Liver (tissue), 9 donors: Measurements from ENCODE around the gene VAC14. TPM values are rescaled to one million over a fixed set of nuclear protein-coding genes. Genes with fewer than 3 reads are reported as not detected.

Source experiments
- DNase-seq: peaks from one replicate; pipeline ENCODE4 v3.0.0-alpha.2; 2017; ENCODE audit warnings: low spot score
- H3K27ac ChIP-seq, 2 donors: one replicate each; pipeline ENCODE4 v1.7.0; 2013; ENCODE audit warnings: inconsistent platforms in 2 of 2, low read length in 2 of 2, control low read depth in 1 of 2, low read depth in 1 of 2, mild to moderate bottlenecking in 1 of 2
- H3K27me3 ChIP-seq, 4 donors: one replicate each; pipeline versions ENCODE4 v1.6.1 to v1.7.0; 2013; ENCODE audit warnings: low read length in 3 of 4, inconsistent platforms in 1 of 4, mild to moderate bottlenecking in 1 of 4, moderate library complexity in 1 of 4; ENCODE audit not compliant: control insufficient read depth in 4 of 4, insufficient read depth in 4 of 4
- H3K36me3 ChIP-seq, 4 donors: one replicate each; pipeline versions ENCODE4 v1.6.1 to v1.7.0; 2013; ENCODE audit warnings: low read length in 3 of 4, mild to moderate bottlenecking in 3 of 4, low read depth in 1 of 4, moderate library complexity in 1 of 4; ENCODE audit not compliant: control insufficient read depth in 4 of 4, insufficient read depth in 3 of 4
- H3K4me1 ChIP-seq, 4 donors: one replicate each; pipeline versions ENCODE4 v1.6.1 to v1.7.0; 2013; ENCODE audit warnings: low read length in 3 of 4, mild to moderate bottlenecking in 3 of 4, moderate library complexity in 1 of 4; ENCODE audit not compliant: control insufficient read depth in 4 of 4, insufficient read depth in 4 of 4
- H3K4me3 ChIP-seq, 3 donors: one replicate each; pipeline versions ENCODE4 v1.6.1 to v1.7.0; 2013; ENCODE audit warnings: low read length in 3 of 3, control low read depth in 1 of 3, low read depth in 1 of 3, mild to moderate bottlenecking in 1 of 3
- H3K9ac ChIP-seq, 2 donors: one replicate each; pipeline ENCODE4 v1.7.0; 2013; ENCODE audit warnings: low read length in 2 of 2, mild to moderate bottlenecking in 2 of 2, moderate library complexity in 2 of 2, control low read depth in 1 of 2, low read depth in 1 of 2
- H3K9me3 ChIP-seq, 4 donors: one replicate each; pipeline versions ENCODE4 v1.6.1 to v1.7.0; 2013; ENCODE audit warnings: low read length in 3 of 4; ENCODE audit not compliant: control insufficient read depth in 4 of 4
- EGR1 ChIP-seq, 2 donors: IDR thresholded peaks; 2 replicates each; pipeline ENCODE4 v1.6.1; 2016 to 2018; ENCODE audit warnings: antibody characterized with exemption in 2 of 2, low read depth in 2 of 2
- GABPA ChIP-seq, 2 donors: IDR thresholded peaks in 1 of 2; conservative IDR thresholded peaks in 1 of 2; 2 replicates each; pipeline ENCODE4 v1.6.1; 2016; ENCODE audit warnings: antibody characterized with exemption in 2 of 2, mild to moderate bottlenecking in 1 of 2, moderate library complexity in 1 of 2
- HNF4A ChIP-seq, 2 donors: conservative IDR thresholded peaks; 2 replicates each; pipeline ENCODE4 v1.6.1; 2016; ENCODE audit warnings: antibody characterized with exemption in 2 of 2, mild to moderate bottlenecking in 2 of 2
- HNF4G ChIP-seq: IDR thresholded peaks from 2 replicates; pipeline ENCODE4 v1.6.1; 2016; ENCODE audit warnings: antibody characterized with exemption
- JUND ChIP-seq, 2 donors: IDR thresholded peaks; 2 replicates each; pipeline ENCODE4 v1.6.1; 2016; ENCODE audit warnings: antibody characterized with exemption in 2 of 2
- NR2F2 ChIP-seq: IDR thresholded peaks from 2 replicates; pipeline ENCODE4 v1.6.1; 2016; ENCODE audit warnings: antibody characterized with exemption
- RAD21 ChIP-seq, 2 donors: IDR thresholded peaks; 2 replicates each; pipeline ENCODE4 v1.6.1; 2016; ENCODE audit warnings: antibody characterized with exemption in 2 of 2, mild to moderate bottlenecking in 2 of 2
- RXRA ChIP-seq, 2 donors: IDR thresholded peaks; 2 replicates each; pipeline ENCODE4 v1.6.1; 2017 to 2018; ENCODE audit warnings: antibody characterized with exemption in 2 of 2, mild to moderate bottlenecking in 1 of 2
- SP1 ChIP-seq: IDR thresholded peaks from 2 replicates; pipeline ENCODE4 v1.6.1; 2018; ENCODE audit warnings: antibody characterized with exemption, mild to moderate bottlenecking
- TAF1 ChIP-seq: conservative IDR thresholded peaks from 2 replicates; pipeline ENCODE4 v1.6.1; 2016; ENCODE audit warnings: antibody characterized with exemption, mild to moderate bottlenecking
- YY1 ChIP-seq: IDR thresholded peaks from 2 replicates; pipeline ENCODE4 v1.6.1; 2016; ENCODE audit warnings: antibody characterized with exemption, mild to moderate bottlenecking
- WGBS: extraction: QIAGEN DNeasy Blood & Tissue Kit; methylation state at CpG from one replicate; pipeline ENCODE4 v1.1.7; 2013; 5-methylcytosine and 5-hydroxymethylcytosine counted together
- polyA plus RNA-seq, 2 donors: library from polyadenylated mRNA; stranded (reverse) in 1 of 2; unstranded in 1 of 2; fragments of 200-250 nt in 1 of 2; fragments of >200 nt in 1 of 2; fragmentation: Nextera tagmentation in 1 of 2; extraction: Ambion mirVana in 1 of 2; gene quantifications; one replicate each; pipeline versions ENCODE4 v1.2.1 to v1.2.3, GENCODE V29; 2013 to 2015
- total RNA-seq, 2 donors: library from RNA; depleted of rRNA; stranded (reverse); fragments of >200 nt; gene quantifications; one replicate each; pipeline ENCODE4 v1.2.3, GENCODE V29; 2014
- TF ChIP-seq, protein P1 (sequence below): IDR thresholded peaks from 2 replicates; pipeline ENCODE4 v1.6.1; 2016; ENCODE audit warnings: antibody characterized with exemption
- TF ChIP-seq, protein P2 (sequence below): fragments of 150-350 bp; IDR thresholded peaks from 2 replicates; pipeline ENCODE4 v1.5.1; 2017; ENCODE audit warnings: improper control_type of control experiment, low read depth, low read length; ENCODE audit not compliant: missing input control
- TF ChIP-seq, protein P3 (sequence below): IDR thresholded peaks from 2 replicates; pipeline ENCODE4 v1.6.1; 2016; ENCODE audit warnings: antibody characterized with exemption
- TF ChIP-seq, protein P4 (sequence below): IDR thresholded peaks from 2 replicates; pipeline ENCODE4 v1.6.1; 2016; ENCODE audit warnings: antibody characterized with exemption
- TF ChIP-seq, protein P5 (sequence below): IDR thresholded peaks from 2 replicates; pipeline ENCODE4 v1.6.1; 2016; ENCODE audit warnings: antibody characterized with exemption, mild to moderate bottlenecking
- donor health status: healthy.
- donor health status: healthy.
- donor health status: healthy.
- donor health status: healthy.
- donor health status: healthy.

Gene VAC14
- total and polyA plus RNA-seq, 4 donors, result 16.7 to 29.8 (median 20.5) TPM

DNA sequence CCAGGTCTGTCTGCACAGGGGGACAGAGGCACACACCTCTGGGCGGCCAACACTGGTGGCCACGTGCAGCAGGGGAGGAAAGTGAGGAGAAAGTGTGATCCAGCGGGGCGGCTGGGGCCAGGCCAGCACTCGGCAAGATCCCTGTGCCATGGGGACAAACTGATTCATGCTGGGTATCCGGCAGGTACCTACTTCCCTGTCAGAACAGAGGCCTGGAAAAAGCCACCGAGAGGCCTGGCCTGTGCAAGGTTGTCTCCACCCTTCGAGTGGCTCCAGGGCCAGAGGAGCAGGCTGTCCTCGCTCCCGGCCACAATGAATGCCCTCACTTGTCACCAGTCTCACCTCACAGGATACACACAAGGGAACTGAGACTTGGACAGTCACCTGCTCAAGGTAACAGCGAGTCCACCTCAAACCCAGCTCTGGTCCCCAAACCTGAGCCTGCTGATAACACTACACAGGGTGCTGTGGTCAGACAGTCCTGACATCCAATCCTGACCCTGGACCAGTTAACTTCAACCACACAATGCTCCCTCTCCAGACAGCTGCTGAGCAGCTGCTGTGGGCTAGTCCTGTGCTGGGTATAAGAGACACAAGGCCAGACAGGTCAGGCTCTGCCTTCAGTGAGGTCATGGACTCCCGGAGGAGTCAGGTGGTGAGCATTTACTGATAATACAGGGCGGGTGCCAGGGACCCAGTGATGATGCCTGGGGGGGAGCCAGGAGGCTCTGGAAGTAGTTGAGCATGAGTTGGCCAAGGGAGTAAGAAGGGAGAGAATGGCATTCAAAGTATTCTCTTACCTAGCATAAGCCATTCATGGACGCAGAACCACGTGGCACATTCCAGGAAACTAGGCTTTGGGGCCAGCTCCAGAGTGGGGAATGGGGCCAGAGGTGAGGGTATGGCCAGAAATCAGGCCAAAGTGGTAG, 53.0 kb downstream of the VAC14 start:
- DNase-seq, result no peak

DNA sequence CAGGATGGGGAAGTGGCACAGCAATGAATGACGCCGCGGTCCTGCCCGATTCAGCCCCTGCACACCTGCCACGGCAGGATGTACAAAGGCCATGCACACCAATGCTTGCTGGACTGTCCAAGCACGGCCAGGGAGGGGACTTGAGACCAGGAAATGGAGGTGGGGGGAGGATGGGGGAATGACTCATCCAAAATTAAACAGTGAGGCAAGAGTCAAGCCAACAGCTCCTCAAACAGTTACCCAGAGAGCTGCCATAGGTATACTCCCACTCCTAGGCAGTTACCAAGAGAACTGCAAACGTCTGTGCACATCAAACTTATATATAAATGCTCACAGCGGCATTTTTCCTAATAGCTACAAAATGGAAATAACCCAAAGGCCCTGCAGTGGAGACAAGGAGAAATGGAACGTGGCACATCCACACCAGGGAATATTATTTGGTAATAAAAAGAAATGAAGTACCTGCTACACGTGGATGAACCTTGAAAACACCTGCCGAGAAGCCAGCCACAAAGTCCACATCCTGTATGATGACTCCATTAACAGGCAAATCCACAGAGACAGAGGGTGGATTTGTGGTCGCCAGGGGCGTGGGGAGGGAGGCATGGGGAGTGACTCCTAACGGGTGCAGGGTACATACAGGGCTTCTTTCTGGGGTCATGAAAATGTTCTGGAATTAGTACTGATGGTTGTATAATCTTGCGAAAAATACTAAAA, 54.1 kb downstream of the VAC14 start:
- Histone ChIP-seq H3K4me3 (peak overlapping the region in 1 of 3 donors; percentile 27), H3K27me3 (no peaks in the 10 kb centered on the region), H3K27ac (peak overlapping the region; percentile 96 to 97), H3K36me3 (peaks cover 0 to 2% (median under 1%) of the 10 kb centered on the region in 4 donors), H3K4me1 (peaks cover 50 to 77% (median 65%) of the 10 kb centered on the region in 4 donors), H3K9ac (peak overlapping the region; percentile 48 to 63), H3K9me3 (no peaks in the 10 kb centered on the region)
- no peak for DNase-seq
- 25% methylated on average over 15 of the region's 15 CpGs for WGBS
- TF ChIP-seq, protein P1, sequence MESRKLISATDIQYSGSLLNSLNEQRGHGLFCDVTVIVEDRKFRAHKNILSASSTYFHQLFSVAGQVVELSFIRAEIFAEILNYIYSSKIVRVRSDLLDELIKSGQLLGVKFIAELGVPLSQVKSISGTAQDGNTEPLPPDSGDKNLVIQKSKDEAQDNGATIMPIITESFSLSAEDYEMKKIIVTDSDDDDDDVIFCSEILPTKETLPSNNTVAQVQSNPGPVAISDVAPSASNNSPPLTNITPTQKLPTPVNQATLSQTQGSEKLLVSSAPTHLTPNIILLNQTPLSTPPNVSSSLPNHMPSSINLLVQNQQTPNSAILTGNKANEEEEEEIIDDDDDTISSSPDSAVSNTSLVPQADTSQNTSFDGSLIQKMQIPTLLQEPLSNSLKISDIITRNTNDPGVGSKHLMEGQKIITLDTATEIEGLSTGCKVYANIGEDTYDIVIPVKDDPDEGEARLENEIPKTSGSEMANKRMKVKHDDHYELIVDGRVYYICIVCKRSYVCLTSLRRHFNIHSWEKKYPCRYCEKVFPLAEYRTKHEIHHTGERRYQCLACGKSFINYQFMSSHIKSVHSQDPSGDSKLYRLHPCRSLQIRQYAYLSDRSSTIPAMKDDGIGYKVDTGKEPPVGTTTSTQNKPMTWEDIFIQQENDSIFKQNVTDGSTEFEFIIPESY, result peak; percentile 75
- TF ChIP-seq, protein P2, sequence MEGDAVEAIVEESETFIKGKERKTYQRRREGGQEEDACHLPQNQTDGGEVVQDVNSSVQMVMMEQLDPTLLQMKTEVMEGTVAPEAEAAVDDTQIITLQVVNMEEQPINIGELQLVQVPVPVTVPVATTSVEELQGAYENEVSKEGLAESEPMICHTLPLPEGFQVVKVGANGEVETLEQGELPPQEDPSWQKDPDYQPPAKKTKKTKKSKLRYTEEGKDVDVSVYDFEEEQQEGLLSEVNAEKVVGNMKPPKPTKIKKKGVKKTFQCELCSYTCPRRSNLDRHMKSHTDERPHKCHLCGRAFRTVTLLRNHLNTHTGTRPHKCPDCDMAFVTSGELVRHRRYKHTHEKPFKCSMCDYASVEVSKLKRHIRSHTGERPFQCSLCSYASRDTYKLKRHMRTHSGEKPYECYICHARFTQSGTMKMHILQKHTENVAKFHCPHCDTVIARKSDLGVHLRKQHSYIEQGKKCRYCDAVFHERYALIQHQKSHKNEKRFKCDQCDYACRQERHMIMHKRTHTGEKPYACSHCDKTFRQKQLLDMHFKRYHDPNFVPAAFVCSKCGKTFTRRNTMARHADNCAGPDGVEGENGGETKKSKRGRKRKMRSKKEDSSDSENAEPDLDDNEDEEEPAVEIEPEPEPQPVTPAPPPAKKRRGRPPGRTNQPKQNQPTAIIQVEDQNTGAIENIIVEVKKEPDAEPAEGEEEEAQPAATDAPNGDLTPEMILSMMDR, result no peak
- TF ChIP-seq YY1, result peak; percentile 77
- peak; percentile 56 for TF ChIP-seq NR2F2
- no peak for TF ChIP-seq RAD21 (IDR thresholded peaks at IDR 0.05)
- peak; percentile 68 for TF ChIP-seq HNF4G
- peak in 1 of 2 donors; percentile 49 for TF ChIP-seq GABPA (IDR thresholded peaks at IDR 0.05 in 1 of 2, conservative IDR thresholded peaks at IDR 0.05 in 1 of 2)
- TF ChIP-seq, protein P3, sequence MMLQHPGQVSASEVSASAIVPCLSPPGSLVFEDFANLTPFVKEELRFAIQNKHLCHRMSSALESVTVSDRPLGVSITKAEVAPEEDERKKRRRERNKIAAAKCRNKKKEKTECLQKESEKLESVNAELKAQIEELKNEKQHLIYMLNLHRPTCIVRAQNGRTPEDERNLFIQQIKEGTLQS, result peak; percentile 99

More for the DNA sequence above, 53.0 kb downstream of the VAC14 start:
- TF ChIP-seq JUND (IDR thresholded peaks at IDR 0.05) (peak in 1 of 2 donors; percentile 83), EGR1 (IDR thresholded peaks at IDR 0.05; ENCODE audit: low read depth in 2 of 2) (peak in 1 of 2 donors; percentile 59), GABPA (IDR thresholded peaks at IDR 0.05 in 1 of 2, conservative IDR thresholded peaks at IDR 0.05 in 1 of 2) (peak in 1 of 2 donors; percentile 25), SP1 (peak; percentile 51), RAD21 (IDR thresholded peaks at IDR 0.05) (no peak), RXRA (IDR thresholded peaks at IDR 0.05) (peak; percentile 75 to 91), TAF1 (no peak), HNF4A (conservative IDR thresholded peaks at IDR 0.05) (peak in 1 of 2 donors; percentile 60)
- TF ChIP-seq, protein P4, sequence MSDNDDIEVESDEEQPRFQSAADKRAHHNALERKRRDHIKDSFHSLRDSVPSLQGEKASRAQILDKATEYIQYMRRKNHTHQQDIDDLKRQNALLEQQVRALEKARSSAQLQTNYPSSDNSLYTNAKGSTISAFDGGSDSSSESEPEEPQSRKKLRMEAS, result peak; percentile 42
- TF ChIP-seq, protein P5, sequence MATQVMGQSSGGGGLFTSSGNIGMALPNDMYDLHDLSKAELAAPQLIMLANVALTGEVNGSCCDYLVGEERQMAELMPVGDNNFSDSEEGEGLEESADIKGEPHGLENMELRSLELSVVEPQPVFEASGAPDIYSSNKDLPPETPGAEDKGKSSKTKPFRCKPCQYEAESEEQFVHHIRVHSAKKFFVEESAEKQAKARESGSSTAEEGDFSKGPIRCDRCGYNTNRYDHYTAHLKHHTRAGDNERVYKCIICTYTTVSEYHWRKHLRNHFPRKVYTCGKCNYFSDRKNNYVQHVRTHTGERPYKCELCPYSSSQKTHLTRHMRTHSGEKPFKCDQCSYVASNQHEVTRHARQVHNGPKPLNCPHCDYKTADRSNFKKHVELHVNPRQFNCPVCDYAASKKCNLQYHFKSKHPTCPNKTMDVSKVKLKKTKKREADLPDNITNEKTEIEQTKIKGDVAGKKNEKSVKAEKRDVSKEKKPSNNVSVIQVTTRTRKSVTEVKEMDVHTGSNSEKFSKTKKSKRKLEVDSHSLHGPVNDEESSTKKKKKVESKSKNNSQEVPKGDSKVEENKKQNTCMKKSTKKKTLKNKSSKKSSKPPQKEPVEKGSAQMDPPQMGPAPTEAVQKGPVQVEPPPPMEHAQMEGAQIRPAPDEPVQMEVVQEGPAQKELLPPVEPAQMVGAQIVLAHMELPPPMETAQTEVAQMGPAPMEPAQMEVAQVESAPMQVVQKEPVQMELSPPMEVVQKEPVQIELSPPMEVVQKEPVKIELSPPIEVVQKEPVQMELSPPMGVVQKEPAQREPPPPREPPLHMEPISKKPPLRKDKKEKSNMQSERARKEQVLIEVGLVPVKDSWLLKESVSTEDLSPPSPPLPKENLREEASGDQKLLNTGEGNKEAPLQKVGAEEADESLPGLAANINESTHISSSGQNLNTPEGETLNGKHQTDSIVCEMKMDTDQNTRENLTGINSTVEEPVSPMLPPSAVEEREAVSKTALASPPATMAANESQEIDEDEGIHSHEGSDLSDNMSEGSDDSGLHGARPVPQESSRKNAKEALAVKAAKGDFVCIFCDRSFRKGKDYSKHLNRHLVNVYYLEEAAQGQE, result no peak
- TF ChIP-seq, protein P2, result no peak
- H3K27ac ChIP-seq, result peak overlapping the region; percentile 96 to 97
- H3K36me3 ChIP-seq, result peaks cover 0 to 2% (median under 1%) of the 10 kb centered on the region in 4 donors
- WGBS, result 68% methylated on average over 15 of the region's 15 CpGs
- H3K27me3 ChIP-seq, result no peaks in the 10 kb centered on the region
- peaks cover 60 to 88% (median 73%) of the 10 kb centered on the region in 4 donors for H3K4me1 ChIP-seq
- H3K4me3 ChIP-seq, result peak overlapping the region in 1 of 3 donors; percentile 27
- no peaks in the 10 kb centered on the region for H3K9me3 ChIP-seq
- peak overlapping the region in 1 of 2 donors; percentile 30 for H3K9ac ChIP-seq
